T-helper 17 cell (primary cell): ENCODE data around the gene POLE. TPM values are rescaled to one million over a fixed set of nuclear protein-coding genes. Genes with fewer than 3 reads are reported as not detected.

Source experiments
- ATAC-seq: fragments of 150-1000 bp; cut with Tn5 transposase; 2 replicates; pipeline ENCODE4 v1.10.0; 2021; ENCODE audit warnings: mild to moderate bottlenecking, moderate library complexity
- DNase-seq, 3 donors: peaks; one replicate each; pipeline versions ENCODE4 v3.0.0 to v3.0.0-alpha.2; 2020 to 2021
- H3K9me3 ChIP-seq: one replicate; pipeline ENCODE4 v1.7.0; 2013; ENCODE audit warnings: low read length, mild to moderate bottlenecking; ENCODE audit not compliant: control insufficient read depth, poor library complexity, severe bottlenecking
- H3K27ac Mint-ChIP-seq: one replicate; pipeline ENCODE4 v1.8.0; 2022; ENCODE audit warnings: mild to moderate bottlenecking, moderate library complexity, mixed read lengths
- H3K27me3 Mint-ChIP-seq: one replicate; pipeline ENCODE4 v1.8.0; 2022; ENCODE audit warnings: mixed read lengths
- H3K36me3 Mint-ChIP-seq: one replicate; pipeline ENCODE4 v1.8.0; 2022; ENCODE audit warnings: low read depth, mixed read lengths
- H3K4me1 Mint-ChIP-seq: one replicate; pipeline ENCODE4 v1.8.0; 2022; ENCODE audit warnings: mild to moderate bottlenecking, mixed read lengths
- H3K4me3 Mint-ChIP-seq: one replicate; pipeline ENCODE4 v1.8.0; 2022; ENCODE audit warnings: mild to moderate bottlenecking, moderate library complexity, mixed read lengths
- total RNA-seq, 4 donors: library from RNA in 2 of 4; stranded (reverse) in 2 of 4; gene quantifications; one replicate each; pipeline ENCODE4 v1.2.3 and lab custom pipeline; 2022 to 2026

POLE gene
- total RNA-seq, 2 donors from 2014 or later: 50.4 to 54.7 TPM

DNA sequence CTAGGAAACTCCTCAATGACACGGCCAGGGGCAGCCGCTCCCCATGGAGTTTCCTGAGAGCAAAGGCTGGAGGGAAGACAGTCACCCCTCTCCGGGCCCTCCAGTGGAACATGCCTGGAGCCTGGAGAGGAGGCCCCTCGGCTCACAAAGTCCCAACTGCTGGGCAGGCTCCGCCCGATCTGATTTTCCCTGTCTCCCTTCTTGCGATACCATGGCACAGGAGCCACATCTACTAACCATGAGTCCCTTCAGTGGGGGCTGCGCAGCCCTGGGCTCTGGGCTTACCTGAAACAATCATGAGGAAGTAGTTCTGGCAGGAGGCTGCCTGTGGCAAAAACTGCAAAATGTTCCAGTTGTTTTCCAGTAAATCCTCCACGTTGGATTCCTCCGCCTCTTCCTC, 53.2 kb downstream of the POLE start:
- ATAC-seq (no peak), DNase-seq (no peak)
- Mint-ChIP-seq H3K27me3 (no peaks in the 10 kb centered on the region), H3K36me3 (peaks cover 12% of the 10 kb centered on the region), H3K27ac (no peak overlapping the region), H3K4me3 (no peak overlapping the region), H3K4me1 (peaks cover 6% of the 10 kb centered on the region)
- H3K9me3 ChIP-seq: no peaks in the 10 kb centered on the region

DNA sequence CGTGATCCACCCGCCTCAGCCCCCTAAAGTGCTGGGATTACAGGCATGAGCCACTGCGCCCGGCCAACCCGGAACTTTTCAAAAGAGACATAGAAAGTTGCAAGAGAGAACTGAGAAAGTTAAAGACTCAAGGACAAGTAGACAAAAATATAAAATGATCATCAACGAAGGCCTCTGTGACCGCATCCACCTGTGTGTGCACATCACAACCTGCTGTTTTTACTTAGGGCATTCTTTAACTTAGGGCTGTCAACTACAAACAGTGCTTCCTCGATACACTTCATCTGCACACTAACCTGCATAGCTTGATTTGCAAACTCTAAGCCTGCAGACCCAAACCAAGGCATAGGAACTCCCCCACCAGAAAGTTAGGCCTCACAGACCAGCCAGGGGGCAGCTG, 53.7 kb downstream of the POLE start:
- H3K9me3 ChIP-seq: no peaks in the 10 kb centered on the region
- ATAC-seq (no peak), DNase-seq (no peak)
- Mint-ChIP-seq H3K4me1 (peaks cover 8% of the 10 kb centered on the region), H3K36me3 (peaks cover 12% of the 10 kb centered on the region), H3K27me3 (no peaks in the 10 kb centered on the region), H3K27ac (no peak overlapping the region), H3K4me3 (no peak overlapping the region)

DNA sequence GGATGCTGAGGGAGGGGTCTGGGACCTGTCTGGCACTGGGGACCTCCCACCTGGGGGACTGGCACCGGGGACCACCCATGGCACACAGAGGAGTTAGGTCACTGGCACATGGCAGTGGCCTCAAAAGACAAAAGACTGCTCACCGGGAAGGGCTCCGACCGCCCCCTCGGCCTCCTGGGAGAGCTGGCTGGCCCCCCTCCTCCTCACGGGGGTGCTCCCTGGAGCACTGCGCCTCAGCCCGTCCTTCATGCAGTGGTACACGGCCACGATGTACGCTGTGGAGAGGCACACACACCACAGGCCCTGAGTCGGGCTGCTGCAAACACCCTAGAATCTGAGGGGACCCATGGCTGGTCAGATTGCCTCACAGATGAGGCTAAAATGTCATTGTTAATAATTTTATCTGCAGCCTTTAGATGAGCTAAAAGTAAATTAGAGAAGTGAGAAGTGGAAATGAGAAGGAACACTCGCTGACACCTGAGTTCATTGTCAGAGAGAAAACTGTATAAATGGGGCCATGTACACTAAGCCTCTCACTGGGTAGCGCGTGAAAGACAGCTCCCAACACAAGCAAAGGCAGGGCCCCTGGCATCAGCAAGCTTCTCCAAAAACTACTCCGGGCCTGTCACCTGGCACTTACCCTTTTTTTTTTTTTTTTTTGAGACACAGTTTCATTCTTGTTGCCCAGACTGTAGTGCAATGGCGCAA, 54.5 kb downstream of the POLE start:
- H3K4me1 Mint-ChIP-seq: peaks cover 8% of the 10 kb centered on the region
- no peak overlapping the region for H3K4me3 Mint-ChIP-seq
- peaks cover 12% of the 10 kb centered on the region for H3K36me3 Mint-ChIP-seq
- no peaks in the 10 kb centered on the region for H3K27me3 Mint-ChIP-seq
- ATAC-seq (no peak), DNase-seq (no peak)
- no peak overlapping the region for H3K27ac Mint-ChIP-seq
- no peaks in the 10 kb centered on the region for H3K9me3 ChIP-seq

DNA sequence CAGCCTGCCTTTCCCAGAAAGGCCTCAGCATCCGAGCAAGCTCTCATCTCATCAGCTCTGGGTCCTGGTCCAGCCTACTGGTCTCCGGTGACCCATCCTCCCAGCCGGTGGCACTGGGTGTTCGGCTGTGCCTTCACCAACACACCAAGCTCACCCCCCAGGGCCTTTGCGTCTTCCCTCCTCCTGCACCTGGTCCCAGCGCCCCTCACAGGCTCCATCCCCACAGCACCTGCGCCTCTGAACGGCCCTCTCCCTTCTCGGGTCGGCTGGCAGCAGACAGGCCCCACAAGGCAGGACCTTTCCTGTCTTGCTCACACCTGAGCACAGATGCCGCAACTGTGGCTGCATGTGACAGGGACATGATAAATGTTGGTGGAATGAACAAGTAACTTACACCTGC, 55.5 kb downstream of the POLE start:
- H3K4me1 Mint-ChIP-seq: peaks cover 8% of the 10 kb centered on the region
- no peaks in the 10 kb centered on the region for H3K9me3 ChIP-seq
- ATAC-seq (no peak), DNase-seq (no peak)
- no peak overlapping the region for H3K4me3 Mint-ChIP-seq
- H3K27me3 Mint-ChIP-seq: no peaks in the 10 kb centered on the region
- H3K36me3 Mint-ChIP-seq: peaks cover 12% of the 10 kb centered on the region
- H3K27ac Mint-ChIP-seq: no peak overlapping the region

DNA sequence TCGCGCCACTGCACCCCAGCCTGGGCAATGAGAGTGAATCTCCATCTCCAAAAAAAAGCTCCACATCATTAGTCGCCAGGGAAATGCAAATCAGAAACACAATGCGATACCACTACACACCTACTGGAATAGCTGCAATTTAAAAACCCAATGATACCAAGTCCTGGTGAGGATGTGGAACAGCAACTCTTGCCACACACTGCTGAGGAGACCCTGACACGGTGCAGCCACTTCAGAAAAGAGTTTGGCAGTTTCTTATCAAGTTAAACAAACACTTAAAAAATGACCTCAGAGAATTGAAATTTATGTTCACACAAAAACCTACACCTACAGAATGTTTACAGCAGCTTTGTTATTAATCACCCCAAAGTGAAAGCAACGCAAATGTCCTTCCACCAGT, 56.5 kb downstream of the POLE start:
- no peaks in the 10 kb centered on the region for H3K9me3 ChIP-seq
- Mint-ChIP-seq H3K4me1 (peaks cover 9% of the 10 kb centered on the region), H3K4me3 (no peak overlapping the region), H3K27ac (no peak overlapping the region), H3K36me3 (peaks cover 12% of the 10 kb centered on the region), H3K27me3 (no peaks in the 10 kb centered on the region)
- no peak for DNase-seq
- ATAC-seq: no peak

DNA sequence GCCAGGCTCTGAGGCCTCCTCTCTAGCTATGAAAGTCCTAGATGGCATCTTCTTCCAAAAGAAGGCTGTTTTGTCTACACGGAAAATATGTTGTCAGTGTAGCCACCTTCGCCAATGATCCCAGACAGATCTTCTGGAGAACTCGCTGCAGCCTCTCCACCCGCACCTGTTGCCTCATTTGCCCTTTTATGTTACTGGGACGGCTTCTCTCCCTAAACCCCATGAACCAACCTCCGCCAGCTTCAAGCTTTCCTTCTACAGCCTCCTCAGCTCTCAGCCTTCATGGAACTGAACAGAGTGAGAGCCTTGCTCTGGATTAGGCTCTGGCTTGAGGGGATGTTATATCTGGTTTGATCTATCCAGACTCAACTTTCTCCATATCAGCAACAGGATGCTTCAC, 57.8 kb downstream of the POLE start:
- Mint-ChIP-seq H3K4me3 (no peak overlapping the region), H3K27me3 (no peaks in the 10 kb centered on the region), H3K36me3 (peaks cover 14% of the 10 kb centered on the region), H3K4me1 (peaks cover 7% of the 10 kb centered on the region), H3K27ac (no peak overlapping the region)
- ATAC-seq (no peak), DNase-seq (no peak)
- H3K9me3 ChIP-seq: no peaks in the 10 kb centered on the region

DNA sequence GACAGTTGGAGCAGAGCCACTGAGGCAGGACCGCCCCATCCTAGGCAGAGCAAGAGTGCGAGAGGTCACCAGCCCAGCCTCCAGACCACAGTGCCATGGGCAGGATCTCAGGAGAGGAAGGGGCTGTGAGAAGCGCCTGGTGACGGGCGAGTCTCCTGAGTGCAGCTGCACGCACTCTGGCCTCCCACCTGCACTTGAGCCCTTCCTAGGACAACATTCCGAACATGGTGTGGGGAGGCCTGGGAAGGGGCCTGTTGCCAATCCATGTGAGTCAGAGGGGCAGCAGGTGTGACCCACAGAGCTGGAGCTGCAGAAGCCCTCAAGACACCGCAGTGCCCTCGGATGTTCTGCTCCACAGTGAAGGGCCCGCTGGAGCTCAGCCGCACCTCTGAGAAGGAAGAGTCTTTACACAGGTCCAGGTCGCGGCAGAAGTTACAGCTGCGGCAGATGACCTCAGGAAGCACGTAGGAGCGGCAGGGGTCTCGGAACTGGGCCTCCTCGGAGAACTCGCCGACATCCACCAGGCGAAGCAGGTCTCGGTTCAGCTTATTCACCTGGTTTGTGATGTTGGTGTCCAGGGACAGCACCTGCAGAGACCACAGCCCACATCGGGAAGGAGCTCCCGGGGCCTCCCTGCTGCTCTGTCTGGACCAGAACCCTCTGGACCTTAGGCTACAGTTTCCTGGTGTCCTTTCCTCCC, 61.3 kb downstream of the POLE start:
- no peak for DNase-seq
- H3K27ac Mint-ChIP-seq: peak overlapping the region; percentile 34
- no peaks in the 10 kb centered on the region for H3K9me3 ChIP-seq
- H3K27me3 Mint-ChIP-seq: no peaks in the 10 kb centered on the region
- H3K36me3 Mint-ChIP-seq: peaks cover 8% of the 10 kb centered on the region
- peaks cover 15% of the 10 kb centered on the region for H3K4me1 Mint-ChIP-seq
- no peak overlapping the region for H3K4me3 Mint-ChIP-seq
- no peak for ATAC-seq

DNA sequence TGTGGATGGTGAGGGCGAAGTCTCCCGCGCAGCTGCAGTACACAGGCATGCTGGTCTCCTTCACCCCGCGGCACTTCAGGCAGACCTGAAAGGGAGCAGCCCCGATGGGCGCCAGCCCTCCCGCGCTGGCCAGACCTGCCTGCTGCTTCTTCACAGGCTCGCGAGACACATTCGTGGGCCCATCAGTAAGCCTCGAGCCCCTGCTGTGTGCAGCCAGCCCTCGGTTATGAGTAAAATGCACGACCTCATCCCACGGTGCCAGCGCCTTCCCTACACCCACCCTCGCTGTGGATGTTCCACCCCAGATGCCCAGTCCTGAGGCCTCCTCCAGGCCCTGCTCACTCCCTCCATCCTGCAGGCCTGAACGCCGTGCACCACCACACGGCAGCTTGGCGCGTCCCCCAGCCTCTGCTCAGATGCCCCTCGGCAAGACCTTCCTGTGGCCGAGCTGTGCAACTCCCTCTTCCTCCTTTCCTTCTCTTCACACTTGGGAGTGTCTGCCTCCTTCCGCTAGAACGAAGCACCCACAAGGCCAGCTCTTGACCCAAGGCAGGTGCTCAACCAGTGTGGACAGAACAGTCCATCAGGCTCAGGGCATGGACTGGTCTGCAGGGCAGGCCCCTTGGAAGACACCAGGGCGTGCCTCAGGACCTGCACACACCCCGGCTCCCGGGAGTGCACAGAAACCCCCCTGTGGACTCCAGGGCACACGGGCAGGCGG, 62.1 kb downstream of the POLE start:
- no peak overlapping the region for H3K4me3 Mint-ChIP-seq
- H3K27ac Mint-ChIP-seq: peak overlapping the region; percentile 34
- H3K4me1 Mint-ChIP-seq: peaks cover 15% of the 10 kb centered on the region
- ATAC-seq: no peak
- peaks cover 6% of the 10 kb centered on the region for H3K36me3 Mint-ChIP-seq
- H3K9me3 ChIP-seq: no peaks in the 10 kb centered on the region
- H3K27me3 Mint-ChIP-seq: no peaks in the 10 kb centered on the region
- DNase-seq: no peak

DNA sequence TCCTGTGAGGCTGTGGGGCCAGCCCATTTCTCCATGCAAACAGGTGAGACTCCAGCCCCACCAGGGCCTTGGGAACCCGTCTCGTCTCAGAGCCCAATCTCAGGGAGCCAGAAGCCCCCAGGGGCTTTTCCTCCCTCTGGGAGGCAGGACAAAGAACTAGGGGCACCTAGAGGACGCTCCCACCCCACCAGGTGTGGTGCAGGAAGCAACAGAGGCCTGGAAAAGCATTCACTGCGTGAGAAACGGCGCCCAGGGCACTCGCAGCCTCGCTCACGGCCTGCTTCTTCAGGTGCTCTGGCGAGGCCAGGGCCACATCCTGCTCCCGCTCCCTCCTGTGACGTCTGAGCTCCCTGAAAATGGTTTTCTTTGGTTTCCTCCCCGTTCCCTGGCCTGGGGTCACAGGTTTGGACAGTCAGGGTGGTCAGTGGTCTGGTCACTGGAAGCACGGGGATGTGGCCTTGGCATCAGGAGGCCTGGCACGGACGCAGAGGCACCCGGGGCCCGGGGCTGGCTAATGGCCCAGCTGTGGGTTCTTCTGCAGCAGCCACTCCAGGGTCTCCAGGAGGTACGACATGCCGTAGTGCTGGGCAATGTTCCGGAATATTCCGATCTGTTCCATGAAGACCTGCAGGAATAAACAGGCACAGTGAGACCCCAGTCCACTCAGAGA, 62.8 kb downstream of the POLE start:
- Mint-ChIP-seq H3K4me3 (no peak overlapping the region), H3K27me3 (no peaks in the 10 kb centered on the region), H3K36me3 (peaks cover 2% of the 10 kb centered on the region), H3K4me1 (peaks cover 15% of the 10 kb centered on the region), H3K27ac (peak overlapping the region; percentile 72)
- no peaks in the 10 kb centered on the region for H3K9me3 ChIP-seq
- DNase-seq (no peak), ATAC-seq (no peak)

DNA sequence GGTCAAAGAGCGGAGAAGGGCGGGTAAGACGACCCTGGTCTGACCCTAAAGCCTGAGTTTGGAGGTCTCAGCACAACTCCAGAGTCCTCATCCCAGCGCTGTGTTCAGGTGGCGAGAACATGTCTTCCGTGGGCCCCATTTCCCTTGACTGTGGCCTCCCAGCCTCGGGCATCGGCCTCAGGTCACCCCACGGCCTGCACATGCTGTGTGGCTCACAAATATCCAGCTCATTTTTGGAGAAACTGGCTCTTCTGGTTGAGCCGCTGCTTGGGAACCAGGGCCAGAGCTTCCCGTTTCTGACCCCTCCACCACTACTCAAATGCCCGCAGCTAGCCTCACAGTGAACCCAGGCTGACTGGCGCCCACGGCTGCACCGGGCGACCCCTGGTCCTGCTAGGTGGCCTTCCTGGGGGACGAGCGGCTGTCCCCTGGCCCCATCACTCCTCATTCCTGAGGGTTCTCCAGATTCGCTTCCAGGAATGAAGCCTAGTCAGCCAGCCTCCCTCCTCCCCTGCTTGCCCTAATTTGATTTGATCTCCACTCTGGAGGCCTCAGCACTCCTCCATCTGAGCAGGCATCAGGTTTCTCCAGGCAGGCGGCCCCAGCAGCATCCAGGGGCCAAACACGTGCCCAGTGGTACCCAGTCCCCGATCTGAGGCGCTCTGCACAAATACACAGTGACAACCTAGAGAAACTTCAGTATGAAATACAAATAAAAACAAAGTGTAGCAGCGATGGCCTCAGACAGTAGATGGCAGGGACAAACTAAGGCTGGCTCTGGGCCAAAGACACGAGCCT, 63.9 kb downstream of the POLE start:
- no peaks in the 10 kb centered on the region for H3K9me3 ChIP-seq
- ATAC-seq (no peak), DNase-seq (no peak)
- no peak overlapping the region for H3K4me3 Mint-ChIP-seq
- no peaks in the 10 kb centered on the region for H3K27me3 Mint-ChIP-seq
- peak overlapping the region; percentile 72 for H3K27ac Mint-ChIP-seq
- peaks cover 13% of the 10 kb centered on the region for H3K4me1 Mint-ChIP-seq
- peaks cover 2% of the 10 kb centered on the region for H3K36me3 Mint-ChIP-seq

DNA sequence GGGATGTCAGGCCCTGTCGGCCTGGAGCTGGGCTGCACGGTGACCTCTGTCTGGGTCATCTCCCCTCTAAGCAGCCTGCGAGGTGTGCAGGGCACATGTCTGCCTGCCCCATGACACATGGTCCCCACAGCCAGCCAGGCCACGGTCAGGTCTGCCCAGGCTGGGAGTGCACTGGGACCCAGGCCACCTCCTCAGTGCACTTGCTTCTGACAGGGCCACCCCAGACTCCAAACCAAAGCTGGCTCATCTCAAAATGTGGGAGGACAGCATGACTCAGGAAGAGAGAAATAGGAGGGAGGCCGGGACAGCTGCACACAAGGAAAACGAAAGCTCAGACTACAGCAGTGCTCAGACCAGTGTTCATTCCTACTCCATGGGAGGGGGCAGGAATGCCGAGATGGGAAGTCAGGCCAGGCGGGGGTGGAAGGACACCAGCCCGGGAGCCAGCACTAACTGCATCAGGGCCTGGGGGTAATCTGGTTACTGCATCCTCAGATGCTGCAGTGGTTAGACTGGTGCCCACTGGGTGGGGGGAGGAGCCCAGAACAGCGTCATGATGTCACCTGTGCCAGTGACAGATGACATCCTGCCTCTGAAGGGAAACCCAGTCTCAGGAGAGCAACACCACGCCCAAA, 64.6 kb downstream of the POLE start:
- H3K4me1 Mint-ChIP-seq: peaks cover 16% of the 10 kb centered on the region
- DNase-seq (no peak), ATAC-seq (peak; percentile 72)

DNA sequence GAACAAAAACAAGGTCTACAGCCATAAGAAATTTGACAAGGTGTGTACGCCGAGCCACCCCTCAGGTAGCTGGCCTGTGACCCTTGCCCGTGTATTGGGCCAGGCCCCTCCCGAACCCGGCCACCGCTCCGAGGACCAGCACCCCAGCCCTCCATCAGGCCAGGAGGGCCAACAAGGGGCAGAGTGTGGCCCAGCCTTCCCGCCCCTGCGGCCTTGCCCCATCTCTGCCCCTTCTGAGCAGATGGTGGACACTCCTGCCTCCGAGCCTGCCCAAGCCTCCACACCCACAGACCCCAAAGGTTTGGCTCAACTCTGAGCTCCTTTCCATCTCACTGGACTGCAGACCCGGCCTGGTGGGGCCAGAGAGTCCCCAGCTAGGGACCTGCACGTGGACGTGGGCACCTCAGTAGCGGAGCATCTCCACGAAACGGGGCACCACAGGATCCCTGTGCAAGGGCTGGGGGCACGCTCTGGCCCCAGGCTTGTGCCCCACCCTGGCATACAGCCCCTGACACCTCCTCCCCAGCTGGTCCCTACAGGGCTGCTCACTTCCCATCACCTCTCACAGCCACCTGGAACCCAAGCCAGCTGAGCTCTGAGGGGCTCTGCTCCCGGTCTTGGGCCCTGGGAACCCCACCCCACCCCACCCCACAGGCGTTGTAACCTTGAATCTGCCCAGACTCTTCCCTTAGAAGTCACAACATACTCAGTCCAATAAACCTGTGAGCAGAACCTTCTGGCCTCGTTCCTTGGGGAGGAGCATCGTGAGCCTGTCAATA, 65.3 kb downstream of the POLE start:
- no peak overlapping the region for H3K4me3 Mint-ChIP-seq
- H3K4me1 Mint-ChIP-seq: peaks cover 16% of the 10 kb centered on the region
- ATAC-seq (no peak), DNase-seq (no peak)
- H3K27ac Mint-ChIP-seq: no peak overlapping the region
- peaks cover 14% of the 10 kb centered on the region for H3K27me3 Mint-ChIP-seq
- H3K9me3 ChIP-seq: peaks cover 9% of the 10 kb centered on the region
- H3K36me3 Mint-ChIP-seq: peaks cover 8% of the 10 kb centered on the region

More for the DNA sequence above, 64.6 kb downstream of the POLE start:
- Mint-ChIP-seq H3K36me3 (peaks cover 7% of the 10 kb centered on the region), H3K4me3 (no peak overlapping the region), H3K27me3 (peaks cover 7% of the 10 kb centered on the region), H3K27ac (no peak overlapping the region)
- peaks cover 3% of the 10 kb centered on the region for H3K9me3 ChIP-seq
